GM04504 (cell line): ENCODE measurements around the gene NEUROG2.

ENCODE experiments used
- DNase-seq: peaks from one replicate; pipeline ENCODE4 v3.0.0-alpha.2; 2012; ENCODE audit warnings: low read depth

Gene NEUROG2

GRCh38 chr4:112521123-112522023 is 5.4 kb upstream of the NEUROG2 start:
- DNase-seq = no peak

- no peak for DNase-seq
Observed at GRCh38 chr4:112520598-112521122, 4.7 kb upstream of the NEUROG2 start.

- no peak for DNase-seq
Observed at GRCh38 chr4:112519689-112520597, 4.0 kb upstream of the NEUROG2 start.

GRCh38 chr4:112518675-112519074 is 2.7 kb upstream of the NEUROG2 start:
- no peak for DNase-seq

DNA sequence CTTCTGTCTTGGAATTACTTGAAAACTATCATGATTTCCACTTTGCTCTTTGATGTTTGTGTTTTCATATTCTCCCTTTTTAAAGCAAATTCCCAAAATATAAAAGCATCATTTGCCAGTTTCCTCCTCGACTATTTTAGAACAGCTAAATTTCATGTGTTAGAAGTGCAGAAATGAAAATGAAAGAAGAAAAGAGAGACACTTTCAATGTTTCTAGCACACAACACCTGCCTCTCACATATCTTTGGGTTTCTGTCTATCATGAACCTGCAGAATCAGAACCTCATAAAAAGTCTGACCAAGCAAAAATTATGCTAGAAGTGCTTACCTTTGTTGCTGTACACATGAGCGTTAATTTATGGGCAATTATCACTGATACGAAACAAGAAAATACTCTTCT is 1.9 kb upstream of the NEUROG2 start:
- no peak for DNase-seq

DNA sequence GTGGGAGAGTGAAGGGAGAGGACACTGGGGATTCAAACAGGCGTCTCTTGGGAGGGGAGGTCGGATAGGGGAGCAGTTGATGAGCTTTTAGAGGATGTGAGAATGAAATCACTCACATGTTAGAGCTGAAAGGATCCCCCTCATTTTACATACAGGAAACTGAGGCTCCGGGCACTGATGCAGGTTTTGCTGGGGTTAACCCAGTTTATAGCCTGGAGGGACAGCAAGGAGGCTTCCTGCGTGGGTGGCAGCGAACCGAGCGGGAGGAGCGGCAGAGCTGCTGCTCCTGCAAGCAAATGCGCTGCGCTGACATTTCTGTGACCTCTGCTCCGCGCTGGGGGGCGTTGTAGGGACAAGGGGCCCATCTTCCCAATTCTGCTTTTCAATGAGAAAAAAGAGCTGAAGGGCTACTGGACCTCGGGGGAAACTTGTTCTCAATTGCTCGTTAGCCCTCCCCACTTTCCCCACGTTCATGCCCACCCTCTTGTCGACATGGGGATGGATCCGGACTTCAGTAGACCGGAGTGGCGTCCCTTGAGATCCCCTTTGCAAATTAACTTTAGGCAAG is 1.2 kb upstream of the NEUROG2 start:
- DNase-seq = no peak

- DNase-seq = no peak
Observed at GRCh38 chr4:112516471-112517066, 589 bp upstream of the NEUROG2 start.

GRCh38 chr4:112515198-112516065 is 548 bp downstream of the NEUROG2 start:
- no peak for DNase-seq

GRCh38 chr4:112514647-112515197 is 1.3 kb downstream of the NEUROG2 start:
- no peak for DNase-seq

DNA sequence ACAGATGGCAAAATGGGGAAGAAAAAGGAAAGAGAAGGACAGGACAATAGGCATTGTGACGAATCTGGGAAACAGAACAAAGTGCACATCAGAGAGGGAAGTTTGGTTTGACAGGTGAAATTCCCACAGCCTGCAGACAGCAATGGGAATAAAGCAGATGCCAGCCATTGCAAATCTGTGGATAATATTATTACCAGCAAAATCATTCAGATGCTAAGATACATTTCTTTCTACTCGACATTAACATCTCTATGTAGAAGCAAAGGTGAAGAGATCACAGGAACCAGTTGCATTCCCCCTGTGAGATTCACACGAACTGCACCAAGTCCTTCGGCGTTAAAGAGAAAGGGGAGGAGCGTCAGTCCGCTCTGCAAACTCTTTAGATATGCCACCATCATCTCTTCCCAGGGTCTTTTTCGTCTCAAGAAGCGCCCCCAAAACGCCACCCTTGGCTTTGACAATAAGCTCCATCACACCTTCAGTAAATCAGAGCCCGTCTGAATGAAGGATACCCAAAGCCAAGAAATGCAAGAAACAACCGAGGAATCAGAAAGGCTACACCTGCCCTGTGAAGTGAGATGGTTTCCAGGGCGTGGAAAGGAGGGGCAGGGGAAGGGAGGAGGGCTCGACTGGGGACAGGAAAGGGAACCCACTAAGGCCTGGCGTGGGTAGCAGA is 1.9 kb downstream of the NEUROG2 start:
- no peak for DNase-seq

GRCh38 chr4:112511803-112512118 is 4.2 kb downstream of the NEUROG2 start:
- DNase-seq = no peak

- no peak for DNase-seq
Observed at GRCh38 chr4:112511093-112511802, 4.7 kb downstream of the NEUROG2 start.

DNA sequence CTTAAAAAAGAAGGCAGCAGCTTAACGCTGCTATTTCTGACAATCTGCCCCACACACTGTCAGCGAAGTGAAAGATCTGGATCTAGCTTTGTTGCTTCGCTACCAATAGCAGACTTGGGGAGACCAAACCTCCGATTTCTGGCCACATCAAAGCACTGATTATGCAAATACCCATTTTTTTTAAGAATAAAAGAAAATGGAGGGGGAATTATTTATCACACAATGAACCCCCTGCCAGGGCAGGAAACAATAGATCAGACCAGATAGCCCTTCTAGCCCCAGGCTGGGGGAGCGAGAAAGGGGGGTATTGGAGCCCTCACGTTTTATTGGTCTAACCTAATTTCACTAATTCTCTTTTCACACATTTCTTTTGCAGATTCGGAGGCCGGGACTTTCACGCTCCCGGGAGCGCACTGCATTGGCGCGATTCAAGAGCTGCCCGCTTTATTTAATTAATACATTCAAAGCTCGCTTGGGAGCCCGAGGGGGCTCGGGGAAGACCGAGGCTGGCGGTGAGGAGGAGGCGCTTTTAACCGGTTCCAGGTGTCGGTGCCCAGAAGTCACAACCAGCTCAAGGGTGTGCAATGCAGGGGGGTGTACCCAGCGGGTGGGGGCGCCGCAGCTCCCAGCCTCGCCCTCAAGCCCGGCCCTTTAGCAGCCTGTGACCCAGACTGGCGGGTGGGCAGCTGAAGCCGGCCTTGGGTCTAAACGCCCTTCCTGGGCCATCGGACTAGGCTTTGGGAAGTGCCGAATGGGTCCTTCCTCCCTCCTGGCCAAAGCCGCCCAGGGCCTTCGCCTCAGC is 5.5 kb downstream of the NEUROG2 start:
- DNase-seq = no peak

GRCh38 chr4:112509243-112510141 is 6.5 kb downstream of the NEUROG2 start:
- no peak for DNase-seq

GRCh38 chr4:112508356-112508755 is 7.6 kb downstream of the NEUROG2 start:
- DNase-seq = no peak

GRCh38 chr4:112504807-112505206 is 11.2 kb downstream of the NEUROG2 start:
- no peak for DNase-seq

- no peak for DNase-seq
Observed at GRCh38 chr4:112502871-112503270, 13.1 kb downstream of the NEUROG2 start.

DNA sequence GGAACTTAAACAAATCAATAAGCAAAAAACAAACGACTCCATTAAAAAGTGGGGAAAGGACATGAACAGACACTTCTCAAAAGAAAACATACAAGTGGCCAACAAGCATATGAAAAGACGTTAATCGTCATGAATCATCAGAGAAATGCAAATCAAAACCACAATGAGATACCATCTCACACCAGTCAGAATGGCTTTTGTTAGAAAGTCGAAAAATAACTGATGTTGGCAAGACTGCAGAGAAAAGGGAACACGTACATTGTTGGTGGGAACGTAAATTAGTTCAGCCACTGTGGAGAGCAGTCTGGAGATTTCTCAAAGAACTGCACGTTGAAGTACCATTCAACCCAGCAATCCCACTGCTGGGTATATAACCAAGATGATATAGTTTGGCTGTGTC is 23.7 kb downstream of the NEUROG2 start:
- no peak for DNase-seq
